GM12878 (cell line): ENCODE results near the gene BEST2. TPM values are rescaled to one million over a fixed set of nuclear protein-coding genes. Genes with fewer than 3 reads are reported as not detected.
A peak's percentile ranks its signal among the peaks of the same experiment; 100 is the strongest.

Experiments used
- BACH1 ChIP-seq: fragments of 450-650 bp; IDR thresholded peaks from 2 replicates; pipeline ENCODE4 v1.6.1; 2017; ENCODE audit warnings: mild to moderate bottlenecking, borderline replicate concordance
- CBFB ChIP-seq: IDR thresholded peaks from 2 replicates; pipeline ENCODE4 v1.6.1; 2016; ENCODE audit warnings: antibody characterized with exemption, low read depth
- CEBPZ ChIP-seq: fragments of 150-350 bp; IDR thresholded peaks from 2 replicates; pipeline ENCODE4 v1.6.1; 2016; ENCODE audit warnings: low read depth, low read length
- E4F1 ChIP-seq: fragments of 450-650 bp; IDR thresholded peaks from 2 replicates; pipeline ENCODE4 v1.6.1; 2018; ENCODE audit warnings: borderline replicate concordance, mild to moderate bottlenecking; ENCODE audit not compliant: partially characterized antibody
- FOXM1 ChIP-seq: IDR thresholded peaks from 2 replicates; pipeline ENCODE4 v1.6.1; 2012; ENCODE audit warnings: low read depth, mild to moderate bottlenecking, inconsistent platforms, low read length, moderate library complexity
- HCFC1 ChIP-seq: fragments of 150-350 bp; IDR thresholded peaks from 2 replicates; pipeline ENCODE4 v1.6.1; 2014; ENCODE audit warnings: low read length
- IKZF1 ChIP-seq: fragments of 450-650 bp; conservative IDR thresholded peaks from 2 replicates; pipeline ENCODE4 v1.6.1; 2017; ENCODE audit warnings: antibody characterized with exemption, mild to moderate bottlenecking
- IKZF2 ChIP-seq, 2 experiments: fragments of 450-650 bp; IDR thresholded peaks; 2 replicates each; pipeline ENCODE4 v1.6.1; 2017; ENCODE audit warnings: mild to moderate bottlenecking in 2 of 2, moderate library complexity in 2 of 2
- IRF5 ChIP-seq: fragments of 450-650 bp; IDR thresholded peaks from 2 replicates; pipeline ENCODE4 v1.6.1; 2017; ENCODE audit warnings: borderline replicate concordance
- JUND ChIP-seq: IDR thresholded peaks from 2 replicates; pipeline ENCODE4 v1.6.1; 2012; ENCODE audit warnings: low read depth, mild to moderate bottlenecking, low read length, improper control_type of control experiment, moderate library complexity
- LARP7 ChIP-seq: fragments of 450-650 bp; IDR thresholded peaks from 2 replicates; pipeline ENCODE4 v1.6.1; 2017; ENCODE audit warnings: mild to moderate bottlenecking
- MXI1 ChIP-seq: fragments of 150-350 bp; IDR thresholded peaks from 2 replicates; pipeline ENCODE4 v1.6.1; 2011; ENCODE audit warnings: low read depth, mild to moderate bottlenecking, inconsistent platforms, low read length, improper control_type of control experiment
- NR2F1 ChIP-seq: fragments of 450-650 bp; conservative IDR thresholded peaks from 2 replicates; pipeline ENCODE4 v1.6.1; 2017; ENCODE audit warnings: mild to moderate bottlenecking
- PML ChIP-seq: IDR thresholded peaks from 2 replicates; pipeline ENCODE4 v1.6.1; 2012; ENCODE audit warnings: low read length, inconsistent platforms
- POLR2A ChIP-seq: IDR thresholded peaks from 2 replicates; pipeline ENCODE4 v1.6.1; 2011; ENCODE audit warnings: low read depth, mild to moderate bottlenecking, low read length
- POU2F2 ChIP-seq: IDR thresholded peaks from 3 replicates; pipeline ENCODE4 v1.6.1; 2011; ENCODE audit warnings: low read depth, mild to moderate bottlenecking, low read length, borderline replicate concordance
- RAD51 ChIP-seq: fragments of 450-650 bp; IDR thresholded peaks from 2 replicates; pipeline ENCODE4 v1.6.1; 2016; ENCODE audit warnings: moderate library complexity, mild to moderate bottlenecking, inconsistent platforms
- RB1 ChIP-seq: fragments of 450-650 bp; formaldehyde crosslinking; IDR thresholded peaks from 2 replicates; pipeline ENCODE4 v1.6.1; 2017; ENCODE audit warnings: mild to moderate bottlenecking, borderline replicate concordance
- SMAD5 ChIP-seq: IDR thresholded peaks from 2 replicates; pipeline ENCODE4 v1.6.1; 2016; ENCODE audit warnings: antibody characterized with exemption, low read depth
- STAT3 ChIP-seq: IDR thresholded peaks from 2 replicates; pipeline ENCODE4 v1.6.1; 2011; ENCODE audit warnings: low read depth, low read length, improper control_type of control experiment
- ZNF274 ChIP-seq: IDR thresholded peaks from one replicate; pipeline ENCODE4 v1.8.0; 2011; ENCODE audit not compliant: insufficient read length, insufficient read depth
- ZNF592 ChIP-seq: fragments of 450-650 bp; IDR thresholded peaks from 2 replicates; pipeline ENCODE4 v1.6.1; 2017; ENCODE audit warnings: mild to moderate bottlenecking, moderate library complexity
- ZNF622 ChIP-seq: fragments of 450-650 bp; IDR thresholded peaks from 2 replicates; pipeline ENCODE4 v1.6.1; 2017; ENCODE audit warnings: mild to moderate bottlenecking, inconsistent platforms
- polyA plus RNA-seq, 11 experiments: library from polyadenylated mRNA; depleted of rRNA in 4 of 11; unstranded in 6 of 11; stranded (reverse) in 5 of 11; fragments of >200 nt; fragmentation: Nextera tagmentation in 4 of 11; fragmentation: Illumina TruSeq in 1 of 11; extraction: Ambion mirVana in 4 of 11; extraction: Trizol in 1 of 11; gene quantifications; 1 replicate in 1 of 11; 2 replicates in 10 of 11; pipeline versions ENCODE4 v1.2.1 to v1.2.3, GENCODE V29; 2011 to 2016; ENCODE audit warnings: inconsistent platforms in 2 of 11, missing spikeins in 2 of 11, low read depth in 1 of 11
- total RNA-seq, 4 experiments: library from RNA; depleted of rRNA in 3 of 4; stranded (reverse); fragments of >200 nt in 3 of 4; fragmentation: Illumina TruSeq in 1 of 4; extraction: Trizol in 1 of 4; gene quantifications; 2 replicates each; pipeline versions ENCODE4 v1.2.1 to v1.2.3, GENCODE V29; 2013 to 2021

Gene BEST2
- total and polyA plus RNA-seq, 10 of the 15 experiments (the other 5 are each of a cell fraction or from before 2014, with no cell fraction given), result not detected

GRCh38 chr19:12784871-12785430 is 33.4 kb downstream of the BEST2 start (continued):
- TF ChIP-seq ZNF592 (no peak), ZNF622 (no peak), IKZF2 (IDR thresholded peaks at IDR 0.05) (peak; percentile 61 to 81), FOXM1 (no peak), E4F1 (no peak), JUND (no peak), CEBPZ (no peak), POU2F2 (no peak), STAT3 (no peak), RAD51 (no peak), HCFC1 (no peak), POLR2A (no peak), CBFB (no peak), BACH1 (no peak), LARP7 (no peak), SMAD5 (no peak), PML (no peak), NR2F1 (no peak), MXI1 (peak; percentile 25; the same call in 1 of the 2 replicates), RB1 (no peak), IRF5 (peak; percentile 85), IKZF1 (no peak), ZNF274 (no peak)
